C4-2B (cell line): Measurements from ENCODE around the gene DUSP9.
A peak's percentile ranks its signal among the peaks of the same experiment; 100 is the strongest.
"Not testable (repeated sequence)": the region's sequence is repeated elsewhere in the genome, so short reads cannot be mapped to it uniquely, and the experiment has no call there.

Experiments used
- H3K27ac ChIP-seq: fragments of 450-650 bp; 2 replicates; pipeline ENCODE4 v1.5.1; 2017
- ZFX ChIP-seq: fragments of 450-650 bp; IDR thresholded peaks from 2 replicates; pipeline ENCODE4 v1.6.1; 2017
- TF ChIP-seq, protein P1 (sequence below): fragments of 450-650 bp; conservative IDR thresholded peaks from 2 replicates; pipeline ENCODE4 v1.5.1; 2017; ENCODE audit warnings: mild to moderate bottlenecking

DUSP9 gene

DNA sequence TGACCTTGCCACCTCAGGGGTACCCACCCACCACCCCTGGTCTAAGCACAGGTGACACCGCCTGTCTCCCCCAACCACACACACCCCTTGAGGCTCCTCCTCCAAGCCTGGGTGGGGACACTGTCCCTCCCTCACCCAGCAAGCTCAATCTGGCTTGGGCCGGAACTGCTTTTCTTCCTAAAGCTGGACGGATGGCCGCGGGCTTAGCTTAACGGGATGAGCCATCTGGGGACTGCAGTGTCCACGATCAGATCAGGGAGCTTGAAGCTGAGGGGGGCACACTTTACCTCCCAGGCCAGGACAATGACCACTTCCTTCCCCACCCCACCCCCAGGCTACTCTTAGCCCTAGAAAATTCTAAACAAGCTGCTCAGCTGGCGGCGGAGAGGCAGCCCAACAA, 39.7 kb downstream of the DUSP9 start:
- TF ChIP-seq ZFX, result no peak
- no peak overlapping the region for H3K27ac ChIP-seq

DNA sequence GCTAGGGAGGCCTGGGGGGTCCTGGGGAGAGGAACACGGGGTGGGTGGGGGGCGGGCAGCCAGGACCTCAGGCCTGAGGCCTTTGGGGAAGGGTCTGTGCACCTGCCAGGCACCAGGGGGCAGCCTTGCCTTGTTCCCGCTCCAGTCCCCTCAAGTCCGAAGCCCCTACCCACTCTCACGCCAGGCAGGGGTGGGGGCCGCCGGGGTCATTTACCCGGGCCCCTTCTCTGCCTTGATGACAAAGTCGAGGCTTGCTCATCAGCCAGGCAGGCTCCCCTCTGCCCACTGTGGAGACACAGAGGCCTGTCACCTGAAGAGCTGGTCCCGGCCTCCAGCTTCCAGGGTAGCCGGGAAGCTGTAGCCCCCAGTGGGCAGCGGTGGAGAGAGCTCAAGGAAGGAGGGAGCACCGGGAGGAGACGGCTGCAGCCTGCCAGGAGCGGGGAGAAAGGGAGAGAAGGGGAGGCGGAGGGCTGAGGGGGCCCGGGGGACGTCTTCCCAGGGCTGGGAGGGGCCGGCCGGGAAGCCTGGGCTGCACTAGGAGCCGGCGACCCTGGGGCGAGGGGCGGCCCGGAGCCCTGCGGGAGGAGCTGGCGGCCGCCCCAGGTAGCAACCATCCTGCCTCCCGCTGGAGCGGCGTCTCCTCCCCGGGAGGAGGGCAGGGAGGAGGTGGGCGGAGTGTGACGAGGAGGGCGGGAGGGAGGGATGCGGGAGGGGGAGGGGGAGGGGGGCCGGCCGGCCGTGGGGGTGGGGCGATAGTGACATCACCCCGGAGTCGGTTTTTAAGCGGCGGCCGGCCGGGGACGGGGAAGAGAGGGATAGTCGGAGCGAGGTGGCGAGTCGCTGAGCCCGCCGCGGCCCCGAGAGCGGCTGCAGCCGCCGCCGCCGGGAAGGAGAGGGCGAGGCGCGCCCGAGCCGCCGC, 40.4 kb downstream of the DUSP9 start, which contains the start of gene SLC6A8:
SLC6A8 (plus strand) TSS at position 806 of the 919 bp plus-strand sequence. CDS start 649 bp downstream, outside the sequence.
- TF ChIP-seq, protein P1, sequence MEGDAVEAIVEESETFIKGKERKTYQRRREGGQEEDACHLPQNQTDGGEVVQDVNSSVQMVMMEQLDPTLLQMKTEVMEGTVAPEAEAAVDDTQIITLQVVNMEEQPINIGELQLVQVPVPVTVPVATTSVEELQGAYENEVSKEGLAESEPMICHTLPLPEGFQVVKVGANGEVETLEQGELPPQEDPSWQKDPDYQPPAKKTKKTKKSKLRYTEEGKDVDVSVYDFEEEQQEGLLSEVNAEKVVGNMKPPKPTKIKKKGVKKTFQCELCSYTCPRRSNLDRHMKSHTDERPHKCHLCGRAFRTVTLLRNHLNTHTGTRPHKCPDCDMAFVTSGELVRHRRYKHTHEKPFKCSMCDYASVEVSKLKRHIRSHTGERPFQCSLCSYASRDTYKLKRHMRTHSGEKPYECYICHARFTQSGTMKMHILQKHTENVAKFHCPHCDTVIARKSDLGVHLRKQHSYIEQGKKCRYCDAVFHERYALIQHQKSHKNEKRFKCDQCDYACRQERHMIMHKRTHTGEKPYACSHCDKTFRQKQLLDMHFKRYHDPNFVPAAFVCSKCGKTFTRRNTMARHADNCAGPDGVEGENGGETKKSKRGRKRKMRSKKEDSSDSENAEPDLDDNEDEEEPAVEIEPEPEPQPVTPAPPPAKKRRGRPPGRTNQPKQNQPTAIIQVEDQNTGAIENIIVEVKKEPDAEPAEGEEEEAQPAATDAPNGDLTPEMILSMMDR, result peak; percentile 25
- no peak for TF ChIP-seq ZFX
- peak within 1 kb of the TSS; percentile 78 for H3K27ac ChIP-seq

DNA sequence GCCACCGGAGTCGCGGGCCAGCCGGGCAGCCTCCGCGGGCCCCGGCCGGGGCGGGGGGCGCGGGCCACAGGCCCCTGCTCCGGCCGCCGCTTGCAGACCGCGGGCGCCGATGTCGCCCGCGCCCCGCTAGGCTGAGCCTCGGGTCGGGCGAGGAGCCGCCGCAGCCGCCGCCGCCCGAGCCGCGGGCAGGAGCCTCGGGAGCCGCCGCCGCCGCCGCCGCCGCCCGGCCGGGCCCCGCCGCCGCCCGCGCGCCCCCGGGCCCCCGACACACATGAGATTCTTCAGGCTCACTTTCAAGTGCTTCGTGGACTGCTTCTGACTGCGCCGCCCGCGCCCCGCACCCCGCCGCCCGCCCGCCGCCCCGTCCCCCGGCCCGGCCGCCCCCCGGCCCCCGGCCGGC, 41.1 kb downstream of the DUSP9 start:
- TF ChIP-seq, protein P1, result no peak
- TF ChIP-seq ZFX, result no peak
- peak overlapping the region; percentile 78; the same call in 1 of the 2 replicates for H3K27ac ChIP-seq

DNA sequence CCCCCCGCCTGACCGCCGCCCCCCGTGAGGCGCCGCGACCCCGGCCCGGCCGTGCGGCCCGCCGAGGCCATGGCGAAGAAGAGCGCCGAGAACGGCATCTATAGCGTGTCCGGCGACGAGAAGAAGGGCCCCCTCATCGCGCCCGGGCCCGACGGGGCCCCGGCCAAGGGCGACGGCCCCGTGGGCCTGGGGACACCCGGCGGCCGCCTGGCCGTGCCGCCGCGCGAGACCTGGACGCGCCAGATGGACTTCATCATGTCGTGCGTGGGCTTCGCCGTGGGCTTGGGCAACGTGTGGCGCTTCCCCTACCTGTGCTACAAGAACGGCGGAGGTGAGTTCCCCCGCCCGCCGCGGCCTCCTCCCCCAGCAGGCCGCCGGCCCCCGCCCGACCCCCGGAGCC, 41.5 kb downstream of the DUSP9 start:
- no peak for TF ChIP-seq ZFX
- TF ChIP-seq, protein P1, result no peak
- peak overlapping the region; percentile 78 for H3K27ac ChIP-seq

DNA sequence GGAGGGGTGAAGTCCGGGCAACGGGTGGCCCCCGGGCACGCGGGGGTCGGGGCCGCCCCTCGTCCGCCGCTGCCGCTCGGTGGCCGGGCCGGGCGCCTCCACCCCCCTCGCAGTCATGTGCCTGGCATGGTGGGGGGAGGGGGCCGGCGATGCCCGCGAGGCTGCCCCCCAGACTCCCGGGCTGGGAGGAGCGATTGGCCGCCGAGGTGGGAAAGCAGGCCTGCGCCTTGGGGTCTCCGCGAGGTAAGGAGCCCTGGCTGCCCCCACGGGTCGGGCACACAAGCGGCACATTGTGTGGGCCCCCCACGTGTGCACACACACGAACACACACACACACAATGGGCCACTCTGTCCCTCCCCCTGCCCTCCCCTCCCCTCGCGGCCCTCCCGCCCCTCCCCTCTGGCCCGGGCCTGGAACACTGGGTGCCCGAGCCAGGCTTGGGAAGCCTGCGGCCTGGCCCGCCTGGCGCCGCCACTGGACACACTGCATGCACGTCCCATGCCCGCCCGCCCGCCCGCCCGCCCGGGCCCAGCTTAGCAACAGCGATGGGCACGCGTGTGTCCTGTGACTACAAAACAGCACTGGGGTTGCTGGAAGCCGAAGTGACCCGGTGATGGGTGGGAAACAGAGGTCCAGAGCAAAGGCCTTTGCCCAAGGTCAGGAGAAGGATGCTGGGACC, 42.0 kb downstream of the DUSP9 start:
- TF ChIP-seq, protein P1, result no peak
- TF ChIP-seq ZFX, result no peak
- H3K27ac ChIP-seq, result peak overlapping the region; percentile 78

DNA sequence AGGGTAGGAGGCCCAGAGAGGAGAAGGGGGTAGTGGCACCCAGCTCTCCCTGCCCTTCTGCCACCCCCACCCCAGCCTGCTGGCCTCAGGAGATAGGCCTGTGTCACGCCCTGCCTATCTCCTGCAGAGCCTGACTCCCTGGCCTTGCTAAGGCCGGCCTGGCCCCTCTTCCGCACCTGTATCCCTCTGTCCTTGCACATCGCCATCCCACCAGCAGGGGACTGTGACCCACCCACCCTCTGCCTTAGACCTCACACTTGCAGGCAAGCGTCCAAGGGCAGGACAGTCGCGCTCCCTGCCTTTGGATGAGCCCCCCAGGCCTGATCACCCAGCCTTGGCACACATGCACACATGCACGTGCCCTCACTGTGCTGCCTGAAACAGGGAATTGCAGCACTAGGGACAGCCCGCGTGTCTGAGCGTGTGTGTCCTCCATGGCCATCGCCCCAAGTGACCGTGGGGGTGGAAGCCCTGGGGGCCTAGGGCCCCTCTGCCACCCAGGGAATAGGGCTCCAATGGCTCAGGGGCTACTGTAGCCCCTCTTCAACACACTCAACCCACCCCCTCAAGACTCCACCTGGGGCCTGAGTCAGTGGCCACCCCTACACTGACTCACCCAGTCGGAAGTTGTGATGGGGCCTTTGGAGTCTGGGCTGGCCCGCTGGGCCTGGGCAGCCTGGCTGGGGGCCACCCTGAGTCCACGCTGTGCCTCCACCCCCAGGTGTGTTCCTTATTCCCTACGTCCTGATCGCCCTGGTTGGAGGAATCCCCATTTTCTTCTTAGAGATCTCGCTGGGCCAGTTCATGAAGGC, 42.9 kb downstream of the DUSP9 start:
- H3K27ac ChIP-seq, result peak overlapping the region; percentile 78
- no peak for TF ChIP-seq ZFX

DNA sequence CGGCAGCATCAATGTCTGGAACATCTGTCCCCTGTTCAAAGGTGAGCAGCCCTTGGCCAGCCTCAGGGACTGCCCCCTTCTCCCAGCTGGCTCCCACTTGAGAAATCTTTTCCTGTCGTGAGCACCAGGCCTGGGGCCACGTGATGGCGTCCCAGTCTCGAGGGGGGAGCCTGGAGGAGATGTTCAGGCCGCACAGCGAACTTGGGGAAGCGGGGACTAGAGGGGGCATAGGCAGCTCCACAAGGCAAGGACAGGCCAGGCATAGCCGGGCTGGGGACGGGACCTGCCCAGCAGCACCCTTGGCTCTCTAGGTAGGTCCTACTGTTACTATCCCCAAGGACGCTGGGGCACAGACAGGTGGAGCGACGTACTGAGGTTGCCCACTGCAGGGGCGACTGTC, 43.5 kb downstream of the DUSP9 start:
- peak overlapping the region; percentile 78; the same call in 1 of the 2 replicates for H3K27ac ChIP-seq

DNA sequence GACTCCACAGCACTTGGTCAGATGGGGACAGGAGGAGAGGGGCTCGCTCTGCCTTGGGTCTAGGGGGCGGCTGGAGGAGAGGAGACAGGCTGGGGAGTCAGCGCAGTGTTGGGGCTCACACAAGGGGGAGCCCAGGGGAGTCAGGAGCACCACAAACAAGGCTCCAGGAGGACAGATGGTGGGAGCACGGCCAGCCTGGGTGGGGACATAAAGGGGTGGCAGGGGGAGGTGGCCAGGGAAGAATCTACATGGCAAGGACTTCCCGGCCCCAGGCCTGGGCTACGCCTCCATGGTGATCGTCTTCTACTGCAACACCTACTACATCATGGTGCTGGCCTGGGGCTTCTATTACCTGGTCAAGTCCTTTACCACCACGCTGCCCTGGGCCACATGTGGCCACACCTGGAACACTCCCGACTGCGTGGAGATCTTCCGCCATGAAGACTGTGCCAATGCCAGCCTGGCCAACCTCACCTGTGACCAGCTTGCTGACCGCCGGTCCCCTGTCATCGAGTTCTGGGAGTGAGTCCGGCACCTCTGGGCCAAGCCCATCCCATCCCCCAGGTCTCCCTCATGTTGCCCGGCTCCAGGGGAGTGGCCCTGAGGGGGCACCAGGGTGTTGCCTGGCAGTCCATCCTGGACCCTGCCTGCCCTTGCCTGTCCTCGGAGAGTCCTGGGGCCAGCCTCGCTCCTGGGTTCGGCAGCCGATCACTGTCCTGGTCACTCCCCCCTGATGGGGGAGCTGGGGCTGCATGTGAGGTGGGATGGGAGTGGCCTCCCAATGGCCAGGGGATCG, 44.2 kb downstream of the DUSP9 start:
- not testable (repeated sequence) for H3K27ac ChIP-seq

More for the DNA sequence above, 43.5 kb downstream of the DUSP9 start:
- TF ChIP-seq, protein P1, result no peak
- TF ChIP-seq ZFX, result no peak
